DND-41 (cell line): Measurements from ENCODE around the gene KLC1.

Experiments used
- CTCF ChIP-seq: IDR thresholded peaks from 2 replicates; pipeline ENCODE4 v1.5.1; 2012; ENCODE audit warnings: borderline replicate concordance, low read length, moderate library complexity, mild to moderate bottlenecking; ENCODE audit not compliant: poor library complexity, severe bottlenecking; ENCODE audit errors: extremely low read depth
- EZH2 ChIP-seq: IDR thresholded peaks from 3 replicates; pipeline ENCODE4 v1.6.1; 2012; ENCODE audit warnings: borderline replicate concordance, low read depth, mild to moderate bottlenecking, moderate library complexity, low read length, inconsistent platforms; ENCODE audit not compliant: severe bottlenecking

GRCh38 chr14:103705504-103706284 is 76.7 kb downstream of the KLC1 start:
- no peak for TF ChIP-seq CTCF
- no peak for TF ChIP-seq EZH2
